Measurements from ENCODE around the gene C1QTNF4. TPM values are rescaled to one million over a fixed set of nuclear protein-coding genes. Genes with fewer than 3 reads are reported as not detected.

The C1QTNF4 gene
- total RNA-seq, 1 donor from 2014 or later: 0.21 TPM

DNA sequence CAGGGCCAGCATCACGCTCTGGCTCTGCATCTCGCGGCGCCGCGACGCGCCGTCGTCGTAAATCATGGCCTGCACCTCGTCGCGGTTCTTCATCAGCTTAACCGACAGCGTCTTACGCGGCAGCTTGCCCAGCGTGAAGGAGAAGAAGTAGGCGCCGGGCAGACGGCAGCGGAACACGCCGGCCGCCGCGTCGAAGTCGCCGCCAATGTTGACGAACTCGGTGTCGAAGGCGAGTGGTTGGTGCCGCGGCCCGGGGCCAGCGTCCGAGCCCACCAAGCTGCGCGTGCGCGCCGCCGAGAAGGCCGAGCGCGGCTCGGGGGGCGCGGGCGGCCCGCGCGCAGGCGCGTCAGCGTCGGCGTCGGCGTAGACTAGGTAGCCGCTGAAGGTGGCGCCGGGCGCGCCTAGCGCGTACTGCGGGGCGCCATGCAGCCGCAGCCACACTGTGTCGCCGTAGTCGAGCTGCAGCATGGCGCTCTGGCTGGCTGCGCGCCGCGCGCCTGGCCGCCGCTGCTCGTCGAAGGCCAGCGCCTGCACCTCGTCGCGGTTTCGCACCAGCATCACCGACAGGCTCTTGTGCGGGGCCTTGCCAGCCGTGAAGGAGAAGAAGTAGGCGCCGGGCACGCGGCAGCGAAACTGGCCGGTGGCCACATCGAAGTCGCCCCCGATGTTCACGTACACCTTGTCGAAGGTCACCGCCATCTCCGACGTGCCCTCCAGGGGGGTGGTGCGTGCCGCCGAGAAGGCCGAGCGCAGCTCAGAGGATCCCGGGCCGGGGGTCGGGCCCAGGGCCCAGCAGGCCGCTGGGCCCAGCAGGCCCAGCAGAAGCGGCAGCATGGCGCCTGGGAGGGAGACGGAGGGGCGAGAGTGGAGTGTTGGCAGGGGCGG is 4.0 kb downstream of the C1QTNF4 start:
- Mint-ChIP-seq H3K4me3 (ENCODE audit: low read depth) (no peak overlapping the region), H3K4me1 (ENCODE audit: low read depth) (peaks cover 3% of the 10 kb centered on the region), H3K27ac (no peak overlapping the region), H3K9me3 (no peaks in the 10 kb centered on the region), H3K36me3 (ENCODE audit: low read depth) (no peaks in the 10 kb centered on the region), H3K27me3 (ENCODE audit: low read depth) (peaks cover 24% of the 10 kb centered on the region)
- DNase-seq (ENCODE audit: low spot score): no peak
- intact Hi-C loops (cut with micrococcal nuclease): no loop called here

DNA sequence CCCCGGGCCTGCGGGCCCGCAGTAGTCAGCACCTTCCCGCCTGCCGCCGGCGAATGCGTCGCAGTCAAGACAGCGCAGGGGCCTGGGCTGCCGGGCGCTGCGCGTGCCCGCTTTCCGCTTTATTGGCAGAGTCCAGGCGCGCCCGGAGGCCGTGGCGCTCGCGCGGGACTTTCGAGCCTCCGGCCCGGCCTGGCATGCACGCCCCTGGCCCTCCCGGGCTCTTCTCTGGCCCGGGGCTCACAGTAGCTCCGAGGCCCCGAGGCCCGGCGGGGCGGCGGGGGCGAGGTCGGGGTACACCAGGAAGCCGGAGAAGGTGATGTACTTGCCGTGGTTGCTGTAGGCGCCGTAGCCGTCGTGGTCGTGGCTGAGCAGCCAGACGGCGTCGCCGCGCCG is 4.6 kb downstream of the C1QTNF4 start:
- intact Hi-C loops (cut with micrococcal nuclease): no loop called here
- DNase-seq (ENCODE audit: low spot score): no peak
- no peak overlapping the region for H3K4me3 Mint-ChIP-seq (ENCODE audit: low read depth)
- no peaks in the 10 kb centered on the region for H3K9me3 Mint-ChIP-seq
- H3K27me3 Mint-ChIP-seq (ENCODE audit: low read depth): peaks cover 20% of the 10 kb centered on the region
- no peak overlapping the region for H3K27ac Mint-ChIP-seq
- H3K4me1 Mint-ChIP-seq (ENCODE audit: low read depth): peaks cover 3% of the 10 kb centered on the region
- H3K36me3 Mint-ChIP-seq (ENCODE audit: low read depth): peaks cover 3% of the 10 kb centered on the region

DNA sequence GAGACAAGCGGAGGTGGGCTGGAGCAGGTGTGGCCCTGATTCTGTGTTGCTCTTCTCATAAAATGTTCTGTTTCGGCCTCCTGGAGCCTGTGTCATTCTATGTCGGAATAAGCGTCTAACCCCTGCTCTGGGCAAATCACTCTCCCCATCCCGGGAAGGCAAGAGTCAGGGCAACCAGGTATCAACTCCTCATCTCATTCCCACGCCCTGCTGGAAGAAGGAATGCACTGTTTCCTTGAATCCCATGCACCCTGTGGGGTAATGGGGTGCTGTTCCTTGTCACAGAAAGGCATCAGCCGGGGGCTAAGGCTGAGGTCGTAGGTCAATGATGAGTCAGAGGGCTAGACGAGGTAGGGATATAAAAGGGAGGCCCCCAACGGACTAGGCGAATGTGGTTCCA is 5.1 kb downstream of the C1QTNF4 start:
- intact Hi-C loops (cut with micrococcal nuclease): no loop called here
- H3K27ac Mint-ChIP-seq: no peak overlapping the region

DNA sequence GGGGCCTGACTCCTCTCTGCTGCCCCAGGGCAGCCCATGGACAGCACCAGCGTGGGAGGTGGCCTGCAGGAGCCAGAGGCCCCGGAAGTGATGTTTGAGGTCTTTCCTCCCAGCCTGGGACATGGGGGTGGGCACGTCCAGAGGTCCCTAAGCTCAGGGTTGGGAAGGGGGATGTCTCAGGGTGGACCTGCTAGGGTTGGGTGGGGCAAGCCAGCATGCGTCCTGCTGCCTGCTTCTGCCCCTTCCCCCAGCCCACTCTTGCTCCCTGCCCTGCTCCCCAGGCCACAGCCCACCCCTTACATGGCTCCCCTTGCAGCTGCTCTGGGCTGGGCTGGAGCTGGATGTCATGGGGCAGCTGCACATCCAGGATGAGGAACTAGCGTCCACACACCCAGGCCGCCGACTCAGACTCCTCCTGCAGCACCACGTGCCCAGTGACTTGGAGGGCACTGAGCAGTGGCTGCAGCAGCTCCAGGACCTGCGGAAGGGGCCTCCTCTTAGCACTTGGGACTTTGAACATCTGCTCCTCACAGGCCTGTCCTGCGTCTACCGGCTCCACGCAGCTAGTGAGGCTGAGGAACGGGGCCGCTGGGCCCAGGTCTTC is 6.4 kb downstream of the C1QTNF4 start:
- intact Hi-C loops (cut with micrococcal nuclease): no loop called here
- Mint-ChIP-seq H3K27ac (no peak overlapping the region), H3K4me1 (ENCODE audit: low read depth) (peaks cover 3% of the 10 kb centered on the region), H3K36me3 (ENCODE audit: low read depth) (peaks cover 20% of the 10 kb centered on the region), H3K4me3 (ENCODE audit: low read depth) (no peak overlapping the region), H3K27me3 (ENCODE audit: low read depth) (peaks cover 5% of the 10 kb centered on the region), H3K9me3 (no peaks in the 10 kb centered on the region)
- DNase-seq (ENCODE audit: low spot score): no peak

More for the DNA sequence above, 5.1 kb downstream of the C1QTNF4 start:
- Mint-ChIP-seq H3K9me3 (no peaks in the 10 kb centered on the region), H3K4me1 (ENCODE audit: low read depth) (peaks cover 3% of the 10 kb centered on the region), H3K4me3 (ENCODE audit: low read depth) (no peak overlapping the region), H3K36me3 (ENCODE audit: low read depth) (peaks cover 8% of the 10 kb centered on the region), H3K27me3 (ENCODE audit: low read depth) (peaks cover 16% of the 10 kb centered on the region)
- no peak for DNase-seq (ENCODE audit: low spot score)

DNA sequence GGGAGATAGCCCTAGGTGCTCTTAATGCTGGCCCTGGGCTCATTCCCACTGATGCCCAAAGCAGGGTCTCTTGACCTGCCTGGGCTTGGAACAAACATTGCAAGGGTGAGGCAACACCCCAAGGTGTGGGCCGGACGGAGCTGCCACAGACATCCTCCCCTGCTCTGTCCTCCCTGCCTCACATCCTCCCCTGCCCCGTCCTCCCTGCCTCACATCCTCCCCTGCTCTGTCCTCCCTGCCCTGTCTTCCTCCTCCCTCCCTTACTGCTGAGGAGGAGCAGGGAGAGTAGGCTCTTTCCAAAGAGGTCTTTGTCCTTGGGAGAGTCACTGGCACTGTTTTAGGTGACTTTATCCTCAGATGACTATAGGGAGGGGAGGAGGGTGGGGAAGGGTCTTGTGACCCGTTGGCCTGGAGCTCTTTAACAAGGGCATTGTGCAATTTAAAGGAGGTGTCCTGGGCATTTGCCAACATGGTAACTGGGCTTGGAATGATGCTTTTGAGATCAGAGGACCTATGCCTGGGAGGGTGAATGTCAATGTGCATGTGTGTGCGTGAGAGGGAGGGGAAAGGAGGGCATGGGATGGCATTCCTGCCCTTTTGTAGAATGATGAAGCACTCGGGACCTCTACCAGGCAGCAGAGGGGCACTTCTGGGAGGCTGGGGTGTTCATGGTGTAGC is 7.0 kb downstream of the C1QTNF4 start:
- Mint-ChIP-seq H3K36me3 (ENCODE audit: low read depth) (peaks cover 24% of the 10 kb centered on the region), H3K9me3 (no peaks in the 10 kb centered on the region), H3K4me1 (ENCODE audit: low read depth) (peaks cover 3% of the 10 kb centered on the region), H3K27ac (no peak overlapping the region), H3K4me3 (ENCODE audit: low read depth) (no peak overlapping the region), H3K27me3 (ENCODE audit: low read depth) (no peaks in the 10 kb centered on the region)
- intact Hi-C loops (cut with micrococcal nuclease): no loop called here
- no peak for DNase-seq (ENCODE audit: low spot score)

DNA sequence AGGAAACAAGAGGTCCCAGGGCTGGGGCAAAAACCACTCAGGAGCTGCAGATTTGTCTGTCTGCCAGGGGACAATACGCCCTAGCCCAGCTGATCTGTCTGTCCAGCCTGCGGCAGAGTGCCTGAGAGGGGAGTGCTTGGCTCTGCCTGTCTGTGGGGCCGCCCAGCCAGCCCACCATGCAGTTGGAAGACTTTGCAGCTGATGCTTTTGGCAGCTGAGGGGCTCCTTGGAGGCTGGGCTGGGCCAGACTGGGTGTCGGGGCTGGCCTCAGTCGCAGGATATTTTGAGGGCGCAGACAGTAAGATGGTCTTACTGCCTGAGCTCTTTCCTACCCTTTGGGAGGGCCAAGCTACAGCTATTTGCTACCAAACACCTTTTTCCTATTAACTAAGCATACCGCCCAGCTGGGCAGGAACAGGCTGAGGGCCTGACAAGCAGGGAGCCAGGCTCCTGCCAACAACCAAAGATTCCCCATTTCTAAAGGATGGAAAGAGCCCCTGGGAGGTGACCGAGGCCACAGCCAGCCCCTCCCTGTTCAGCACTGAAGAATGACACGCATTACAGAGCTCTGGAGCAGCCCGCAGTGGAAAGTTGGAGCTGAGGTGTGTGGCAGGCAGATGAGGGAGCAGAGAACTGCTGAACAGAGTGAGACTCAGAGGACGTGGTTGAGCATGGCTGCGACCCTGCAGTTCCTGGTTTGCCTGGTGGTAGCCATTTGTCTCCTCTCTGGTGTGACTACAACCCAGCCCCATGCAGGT is 7.9 kb downstream of the C1QTNF4 start, which contains the start of gene FAM180B:
FAM180B (plus strand) TSS at position 581 of the 758 bp plus-strand sequence; CDS start at position 672, 91 bp downstream.
- intact Hi-C loops (cut with micrococcal nuclease): no loop called here
- no peak for DNase-seq (ENCODE audit: low spot score)
- Mint-ChIP-seq H3K36me3 (ENCODE audit: low read depth) (peaks cover 33% of the 10 kb centered on the region), H3K9me3 (no peaks in the 10 kb centered on the region), H3K4me1 (ENCODE audit: low read depth) (no peaks in the 10 kb centered on the region), H3K27ac (no peak within 1 kb of the TSS), H3K27me3 (ENCODE audit: low read depth) (no peaks in the 10 kb centered on the region), H3K4me3 (ENCODE audit: low read depth) (no peak within 1 kb of the TSS)

DNA sequence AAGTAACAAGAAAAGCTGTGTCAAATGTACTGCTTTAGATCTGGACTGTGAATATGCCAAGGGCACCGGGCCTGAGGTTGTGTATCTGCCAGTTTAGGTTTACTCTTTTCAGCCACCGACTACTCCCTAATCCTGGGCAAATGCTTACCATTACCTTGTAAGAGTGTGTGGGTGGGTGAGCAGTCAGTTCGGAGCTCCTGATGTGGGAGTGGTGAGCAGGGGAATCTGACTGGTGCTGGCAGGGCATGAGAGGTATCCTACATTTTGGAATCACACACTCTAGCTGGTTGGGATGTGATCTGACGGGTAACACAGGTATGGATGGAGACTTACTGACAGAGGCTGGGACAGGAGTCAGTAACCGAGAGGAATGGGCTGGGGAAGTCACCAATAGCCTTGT is 10.4 kb downstream of the C1QTNF4 start:
- peaks cover 9% of the 10 kb centered on the region for H3K4me1 Mint-ChIP-seq (ENCODE audit: low read depth)
- H3K9me3 Mint-ChIP-seq: no peaks in the 10 kb centered on the region
- H3K4me3 Mint-ChIP-seq (ENCODE audit: low read depth): no peak overlapping the region
- H3K27me3 Mint-ChIP-seq (ENCODE audit: low read depth): no peaks in the 10 kb centered on the region
- H3K36me3 Mint-ChIP-seq (ENCODE audit: low read depth): peaks cover 47% of the 10 kb centered on the region
- H3K27ac Mint-ChIP-seq: no peak overlapping the region
- no peak for DNase-seq (ENCODE audit: low spot score)
- intact Hi-C loops (cut with micrococcal nuclease): no loop called here

DNA sequence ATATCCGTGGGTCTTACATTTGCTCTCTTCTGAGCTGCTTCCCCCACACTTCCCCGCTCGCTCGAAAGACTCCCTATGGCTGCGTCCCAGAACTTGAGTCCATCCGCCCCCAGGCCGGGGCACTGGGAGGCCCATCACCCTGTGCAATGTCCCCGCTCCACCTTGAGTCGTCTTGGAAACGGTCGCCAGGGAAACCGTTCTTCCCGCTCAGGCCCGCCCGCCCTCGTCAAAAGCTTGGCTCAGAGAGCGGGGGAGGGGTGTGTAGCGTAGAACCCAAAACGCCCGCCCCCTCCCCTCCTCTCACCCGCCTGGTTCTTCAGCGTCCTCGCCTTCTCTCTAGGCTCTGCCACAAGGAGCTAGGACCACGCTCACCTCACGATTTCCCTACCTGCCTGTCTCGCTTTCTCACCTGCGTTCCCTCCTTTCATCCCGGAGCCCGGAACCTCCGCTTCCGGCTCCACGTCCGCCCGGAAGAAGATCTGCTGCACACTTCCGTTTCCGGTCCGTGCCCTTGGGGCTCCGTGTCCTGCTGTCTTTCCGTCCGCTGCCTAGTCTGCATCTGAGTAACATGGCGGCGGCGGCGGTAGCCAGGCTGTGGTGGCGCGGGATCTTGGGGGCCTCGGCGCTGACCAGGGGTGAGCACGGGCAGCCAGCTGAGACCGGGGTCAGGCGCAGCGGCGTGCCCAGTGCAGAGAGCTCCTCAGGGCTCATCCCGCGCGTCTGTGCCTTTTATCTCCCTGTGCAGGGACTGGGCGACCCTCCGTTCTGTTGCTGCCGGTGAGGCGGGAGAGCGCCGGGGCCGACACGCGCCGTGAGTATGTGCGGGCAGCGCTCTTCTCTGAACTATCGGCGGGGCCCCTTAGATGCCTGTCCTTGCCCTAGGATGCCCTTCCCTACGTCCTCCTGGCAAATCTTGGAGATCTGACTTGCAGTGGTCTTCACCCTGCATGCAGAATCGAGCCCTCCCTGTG is 15.4 kb downstream of the C1QTNF4 start, which contains the start of the genes KBTBD4 and NDUFS3:
KBTBD4 (minus strand) TSS at position 447 of the 971 bp plus-strand sequence; CDS start at position 428, 19 bp downstream.
NDUFS3 (plus strand) TSS at position 551 of the 971 bp plus-strand sequence; CDS start at position 569, 18 bp downstream.
- Mint-ChIP-seq H3K4me1 (ENCODE audit: low read depth) (peaks cover 25% of the 10 kb centered on the region), H3K36me3 (ENCODE audit: low read depth) (peaks cover 73% of the 10 kb centered on the region)
- intact Hi-C loops (cut with micrococcal nuclease): loop anchor here (1.0 to 10.0 kb wide), 3 partner anchors 13 to 266 kb away; partner anchors contain the start of genes MTCH2 and NUP160

DNA sequence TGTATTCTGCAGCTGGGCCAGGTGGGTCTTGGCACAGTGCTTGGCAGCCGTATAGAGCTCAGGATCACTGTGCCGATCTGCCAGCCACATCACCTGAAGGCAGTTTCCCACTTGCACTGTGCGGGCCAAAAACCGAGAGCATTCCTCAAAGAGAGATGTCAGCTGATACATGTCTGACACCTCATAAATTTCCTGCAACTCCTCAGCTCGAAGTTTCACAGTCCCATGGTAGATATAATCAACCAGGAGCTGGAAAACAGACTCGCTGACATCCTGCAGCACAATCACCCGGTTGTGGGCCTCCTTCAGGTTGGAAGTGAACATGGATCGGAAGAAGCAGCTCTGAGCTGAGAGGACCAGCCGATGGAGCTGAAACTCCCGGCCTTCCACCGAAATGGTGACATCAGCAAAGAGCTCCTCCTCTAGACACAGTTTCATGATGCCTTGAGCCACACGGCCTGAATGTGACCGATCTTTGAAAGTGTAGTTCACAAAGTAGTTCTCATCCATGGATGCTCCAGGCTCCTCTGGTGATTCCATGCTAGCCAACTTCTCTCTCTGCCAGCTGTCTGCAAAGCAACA is 16.7 kb downstream of the C1QTNF4 start:
- Mint-ChIP-seq H3K4me3 (ENCODE audit: low read depth) (peak overlapping the region; percentile 100), H3K27ac (peak overlapping the region; percentile 98), H3K36me3 (ENCODE audit: low read depth) (peaks cover 74% of the 10 kb centered on the region), H3K9me3 (no peaks in the 10 kb centered on the region), H3K4me1 (ENCODE audit: low read depth) (peaks cover 25% of the 10 kb centered on the region), H3K27me3 (ENCODE audit: low read depth) (no peaks in the 10 kb centered on the region)
- no peak for DNase-seq (ENCODE audit: low spot score)
- intact Hi-C loops (cut with micrococcal nuclease): loop anchor here (1.0 to 10.0 kb wide), 2 partner anchors 11 to 267 kb away; partner anchors contain the start of gene NUP160

More for the DNA sequence above, 15.4 kb downstream of the C1QTNF4 start, which contains the start of the genes KBTBD4 and NDUFS3:
- DNase-seq (ENCODE audit: low spot score): peak; percentile 88
- Mint-ChIP-seq H3K9me3 (no peaks in the 10 kb centered on the region), H3K27me3 (ENCODE audit: low read depth) (no peaks in the 10 kb centered on the region), H3K4me3 (ENCODE audit: low read depth) (peak within 1 kb of the TSS; percentile 100), H3K27ac (peak within 1 kb of the TSS; percentile 98)

DNA sequence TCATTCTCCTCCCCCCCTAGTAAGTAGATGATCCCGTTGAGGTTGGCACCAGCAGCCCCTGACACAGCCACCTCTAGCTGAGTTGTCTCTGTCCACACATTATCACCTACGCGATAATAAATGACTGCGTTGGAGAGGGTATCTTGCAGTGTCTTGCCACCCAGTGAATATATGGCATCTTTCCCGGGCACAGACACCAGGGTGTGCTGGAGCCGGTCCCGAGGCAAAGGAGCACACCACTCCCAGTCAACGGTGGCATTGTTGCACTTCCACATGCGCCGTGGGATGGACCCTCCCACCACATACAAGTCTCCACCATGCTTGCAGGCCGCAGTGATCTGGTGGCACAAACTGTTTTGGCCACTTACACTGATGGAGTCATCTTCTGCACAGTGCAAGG is 20.9 kb downstream of the C1QTNF4 start:
- intact Hi-C loops (cut with micrococcal nuclease): loop anchor here (10.0 kb wide), 1 partner anchor 271 kb away; the partner anchor contains the start of gene NUP160
- H3K36me3 Mint-ChIP-seq (ENCODE audit: low read depth): peaks cover 73% of the 10 kb centered on the region
- no peak for DNase-seq (ENCODE audit: low spot score)
- no peak overlapping the region for H3K27ac Mint-ChIP-seq
- H3K9me3 Mint-ChIP-seq: no peaks in the 10 kb centered on the region
- H3K4me3 Mint-ChIP-seq (ENCODE audit: low read depth): no peak overlapping the region
- H3K4me1 Mint-ChIP-seq (ENCODE audit: low read depth): peaks cover 14% of the 10 kb centered on the region
- no peaks in the 10 kb centered on the region for H3K27me3 Mint-ChIP-seq (ENCODE audit: low read depth)

Measured in activated T-helper 2 cell treated with anti-CD3 and anti-CD28 coated beads, Interferon-gamma antibody, Interleukin-2, Interleukin-4, amounts not matched to agents 10 μg/mL and 5 μg/mL and 100 μg/mL, durations not matched to agents 14 hours and 24 hours and 36 hours (primary cell).